ENCODE measurements around the gene GUSB.

DNA sequence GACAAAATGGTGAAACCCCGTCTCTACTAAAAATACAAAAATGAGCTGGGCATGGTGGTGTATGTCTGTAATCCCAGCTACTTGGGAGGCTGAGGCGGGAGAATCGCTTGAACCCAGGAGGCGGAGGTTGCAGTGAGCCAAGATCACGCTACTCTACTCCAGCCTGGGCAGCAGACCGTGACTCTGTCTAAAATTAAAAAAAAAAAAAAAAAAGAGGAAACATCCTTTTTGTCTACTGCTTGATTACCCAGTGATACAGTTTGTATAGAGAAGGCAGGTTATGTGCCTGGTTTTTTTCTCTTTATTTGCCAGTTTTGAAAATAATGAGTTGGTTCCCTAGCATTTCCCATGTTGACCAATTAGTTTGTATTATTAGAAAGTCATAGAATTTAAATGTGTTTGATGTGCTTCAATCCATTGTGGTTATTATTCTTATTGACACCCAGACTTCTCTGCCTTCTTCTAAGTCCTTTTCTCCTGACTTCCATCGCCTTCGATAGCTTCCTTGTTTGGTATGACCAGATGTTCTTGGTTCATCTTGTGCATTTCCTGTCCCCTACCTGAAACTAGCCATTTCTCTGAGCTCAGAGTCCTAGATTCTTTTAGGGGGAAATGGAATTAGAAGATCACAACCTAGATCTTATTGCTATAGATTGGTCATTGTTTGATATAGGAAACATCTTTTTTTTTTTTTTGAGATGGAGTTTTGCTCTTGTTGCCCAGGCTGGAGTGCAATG, 65.9 kb downstream of the GUSB start:
- TF ChIP-seq EZH2phosphoT487 (IDR thresholded peaks at IDR 0.05; ENCODE audit: unreplicated experiment) (no peak), EZH2 (IDR thresholded peaks at IDR 0.05; ENCODE audit: low read depth, unreplicated experiment) (no peak), ZNF114 (CRISPR knock-in tag; IDR thresholded peaks at IDR 0.05) (no peak)
- TF ChIP-seq, protein P1, sequence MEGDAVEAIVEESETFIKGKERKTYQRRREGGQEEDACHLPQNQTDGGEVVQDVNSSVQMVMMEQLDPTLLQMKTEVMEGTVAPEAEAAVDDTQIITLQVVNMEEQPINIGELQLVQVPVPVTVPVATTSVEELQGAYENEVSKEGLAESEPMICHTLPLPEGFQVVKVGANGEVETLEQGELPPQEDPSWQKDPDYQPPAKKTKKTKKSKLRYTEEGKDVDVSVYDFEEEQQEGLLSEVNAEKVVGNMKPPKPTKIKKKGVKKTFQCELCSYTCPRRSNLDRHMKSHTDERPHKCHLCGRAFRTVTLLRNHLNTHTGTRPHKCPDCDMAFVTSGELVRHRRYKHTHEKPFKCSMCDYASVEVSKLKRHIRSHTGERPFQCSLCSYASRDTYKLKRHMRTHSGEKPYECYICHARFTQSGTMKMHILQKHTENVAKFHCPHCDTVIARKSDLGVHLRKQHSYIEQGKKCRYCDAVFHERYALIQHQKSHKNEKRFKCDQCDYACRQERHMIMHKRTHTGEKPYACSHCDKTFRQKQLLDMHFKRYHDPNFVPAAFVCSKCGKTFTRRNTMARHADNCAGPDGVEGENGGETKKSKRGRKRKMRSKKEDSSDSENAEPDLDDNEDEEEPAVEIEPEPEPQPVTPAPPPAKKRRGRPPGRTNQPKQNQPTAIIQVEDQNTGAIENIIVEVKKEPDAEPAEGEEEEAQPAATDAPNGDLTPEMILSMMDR (conservative IDR thresholded peaks at IDR 0.05; ENCODE audit: low read depth in 2 of 2), result no peak

All from GM23338 (cell line).